CD4-positive, alpha-beta T cell treated with Interferon alpha-2 for 1 hour (primary cell): ENCODE results near the gene LCN2.
A peak's percentile ranks its signal among the peaks of the same experiment; 100 is the strongest.

Source experiments
- DNase-seq, 2 donors: peaks; one replicate each; pipeline ENCODE4 v3.0.0-alpha.2; 2020 to 2022

LCN2 gene

DNA sequence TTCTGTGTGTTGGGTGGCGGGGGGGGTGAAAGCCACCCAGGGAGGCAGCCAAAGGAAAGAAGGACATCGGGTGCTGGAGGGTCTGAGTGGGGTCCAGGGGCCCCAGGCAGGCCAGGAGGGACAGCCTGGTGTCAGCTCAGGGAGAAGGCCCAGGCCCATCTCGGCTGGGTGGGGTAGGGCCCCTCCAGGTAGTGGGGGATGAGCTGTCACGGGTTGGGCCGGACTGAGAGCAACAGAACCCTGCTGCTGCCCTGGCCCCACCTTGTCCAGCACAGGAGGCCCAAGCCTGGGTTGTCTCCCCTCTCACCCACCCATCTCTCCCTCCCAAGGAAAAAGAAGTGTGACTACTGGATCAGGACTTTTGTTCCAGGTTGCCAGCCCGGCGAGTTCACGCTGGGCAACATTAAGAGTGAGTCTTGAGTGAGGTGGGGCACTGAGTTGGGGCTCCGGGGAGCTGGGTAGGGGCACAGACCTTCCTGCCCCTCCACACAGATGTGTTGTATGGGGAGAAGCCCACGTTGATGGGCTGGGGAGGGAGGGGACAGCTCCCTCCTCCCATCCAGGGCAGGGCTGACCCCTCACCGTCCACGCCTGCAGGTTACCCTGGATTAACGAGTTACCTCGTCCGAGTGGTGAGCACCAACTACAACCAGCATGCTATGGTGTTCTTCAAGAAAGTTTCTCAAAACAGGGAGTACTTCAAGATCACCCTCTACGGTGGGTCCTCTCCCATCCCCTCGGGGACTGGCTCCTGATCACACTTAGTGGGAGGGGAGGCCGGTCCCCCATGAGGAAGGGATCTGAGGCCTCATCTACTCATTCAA is 2.3 kb downstream of the LCN2 start:
- no peak for DNase-seq

DNA sequence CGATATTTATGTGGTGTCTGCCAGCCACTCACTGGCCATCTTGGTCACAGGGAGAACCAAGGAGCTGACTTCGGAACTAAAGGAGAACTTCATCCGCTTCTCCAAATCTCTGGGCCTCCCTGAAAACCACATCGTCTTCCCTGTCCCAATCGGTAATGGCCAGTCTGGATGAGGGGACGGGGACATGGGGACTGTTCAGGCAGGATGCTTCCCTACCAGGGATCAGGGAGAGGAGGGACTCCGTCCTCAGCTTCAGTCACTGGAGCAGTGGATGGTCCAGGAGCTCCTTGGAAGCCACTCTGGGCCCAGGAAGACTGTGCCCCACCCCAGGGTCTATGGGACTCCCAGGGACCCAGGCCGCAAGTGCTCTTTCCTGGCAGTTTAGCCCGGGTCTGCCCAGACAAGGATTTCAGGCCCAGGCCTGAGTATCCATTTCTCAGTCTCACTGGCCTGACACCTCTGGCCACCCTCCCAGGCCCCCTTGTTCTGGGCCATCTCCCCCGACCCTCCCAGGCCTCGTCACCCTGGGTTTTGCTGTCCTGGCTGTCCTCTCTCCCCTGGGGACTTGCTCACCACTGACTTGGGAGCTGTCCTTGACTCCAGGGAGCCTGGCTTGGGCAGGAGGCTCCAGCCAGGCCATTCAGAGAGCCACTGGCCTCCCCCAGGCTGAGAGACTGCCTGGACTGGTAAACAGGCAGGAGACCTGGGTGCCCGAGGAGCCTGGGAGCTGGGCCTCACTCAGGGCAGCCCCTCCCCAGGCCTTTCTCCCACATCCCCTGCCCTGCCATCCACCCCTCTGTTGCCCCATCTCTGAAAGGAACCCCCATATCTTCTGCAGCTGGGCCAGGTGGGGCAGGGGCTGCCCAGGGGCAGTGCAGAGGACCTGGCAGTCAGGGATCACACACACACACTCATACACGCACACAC is 3.1 kb downstream of the LCN2 start:
- DNase-seq: no peak

- DNase-seq: no peak
Observed at GRCh38 chr9:128153060-128153946, 4.0 kb downstream of the LCN2 start.

DNA sequence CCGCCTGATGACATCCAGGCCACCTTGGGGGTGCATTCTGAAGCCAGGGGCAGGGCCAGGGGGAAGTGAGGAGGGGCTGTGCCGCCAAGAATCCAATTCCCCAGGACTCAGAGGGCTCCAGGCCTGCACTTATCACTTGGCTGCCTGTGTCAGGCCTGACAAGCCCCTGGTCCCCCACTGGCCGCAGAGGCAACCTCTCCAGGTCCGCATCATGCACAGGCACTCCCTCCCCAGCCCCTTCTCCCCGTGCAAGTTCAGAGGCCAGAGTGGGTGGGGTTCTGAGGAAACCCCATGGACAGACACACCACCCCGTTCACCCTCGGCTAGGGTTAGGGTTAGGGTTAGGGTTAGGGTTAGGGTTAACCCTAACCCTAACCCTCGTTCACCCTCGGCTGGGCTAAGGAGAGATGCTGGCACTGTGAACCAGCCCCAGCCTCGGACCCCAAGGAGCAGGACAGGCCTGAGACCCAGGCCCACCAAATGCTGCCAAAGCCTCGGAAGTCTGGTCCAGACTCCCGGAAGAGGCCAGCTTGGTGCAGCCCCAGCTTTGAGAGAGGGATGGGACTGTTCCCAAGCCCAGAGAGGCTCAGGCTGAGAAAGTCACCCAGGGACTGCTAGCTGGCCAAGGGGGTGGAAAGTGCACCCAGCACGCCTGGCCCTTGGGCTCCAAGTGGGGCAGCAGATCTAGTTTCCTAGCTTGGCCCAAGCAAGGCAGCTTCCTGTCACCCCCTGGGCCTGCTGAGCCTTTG is 4.9 kb downstream of the LCN2 start:
- no peak for DNase-seq

DNA sequence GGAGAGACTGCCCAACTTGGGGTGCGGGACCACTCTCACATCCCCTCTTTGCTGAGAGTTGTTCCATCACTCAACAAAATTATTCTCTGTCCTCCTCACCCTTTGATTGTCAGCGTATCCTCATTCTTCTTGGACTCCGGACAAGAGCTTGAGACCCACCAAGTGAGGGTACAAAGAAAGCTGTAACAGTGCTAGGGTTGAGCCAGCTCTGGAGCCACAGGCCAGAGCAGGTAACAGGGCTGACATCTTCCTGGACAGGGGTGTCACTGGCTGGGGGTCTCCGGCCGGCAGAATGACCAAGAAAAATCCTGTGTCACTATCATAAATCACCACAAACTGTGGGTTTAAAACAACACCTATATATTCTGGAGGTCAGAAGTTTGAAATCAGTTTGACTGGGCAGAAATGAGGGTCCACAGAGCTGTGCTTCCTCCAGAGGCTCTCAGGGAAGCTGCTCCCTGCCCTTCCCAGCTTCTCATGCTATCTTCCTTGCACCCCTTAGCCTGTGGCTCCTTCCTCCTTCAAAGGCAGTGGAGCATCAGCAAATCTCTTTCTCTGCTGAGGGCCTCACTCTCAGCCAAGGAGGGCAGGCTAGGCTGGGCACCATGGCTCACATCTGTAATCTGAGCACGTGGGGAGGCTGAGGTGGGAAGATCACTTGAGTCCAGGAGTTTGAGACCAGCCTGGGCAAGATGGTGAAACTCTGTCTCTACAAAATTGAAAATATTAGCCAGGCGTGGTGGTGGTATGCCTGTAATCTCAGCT is 6.7 kb downstream of the LCN2 start:
- no peak for DNase-seq

DNA sequence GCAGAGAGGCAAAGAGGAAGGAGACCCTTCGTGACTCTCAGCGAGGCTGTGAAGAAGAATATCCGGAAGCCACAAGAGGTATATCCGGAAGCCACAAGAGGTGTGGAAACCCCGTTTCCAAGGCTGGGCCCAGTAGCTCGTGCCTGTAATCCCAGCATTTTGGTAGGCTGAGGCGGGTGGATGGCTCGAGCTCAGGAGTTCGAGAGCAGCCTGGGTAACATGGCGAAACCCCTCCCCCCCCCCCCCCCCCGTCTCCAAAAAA is 10.2 kb downstream of the LCN2 start:
- DNase-seq: peak; percentile 44 to 73

GRCh38 chr9:128159784-128160602 is 10.7 kb downstream of the LCN2 start, which contains the start of gene BBLN:
BBLN (plus strand) TSS chr9:128160265; CDS start chr9:128160408, 143 bp downstream.
- peak; percentile 93 to 94 for DNase-seq

- peak in 1 of 2 donors; percentile 17 for DNase-seq
Observed at GRCh38 chr9:128160603-128160987, 11.3 kb downstream of the LCN2 start.

DNA sequence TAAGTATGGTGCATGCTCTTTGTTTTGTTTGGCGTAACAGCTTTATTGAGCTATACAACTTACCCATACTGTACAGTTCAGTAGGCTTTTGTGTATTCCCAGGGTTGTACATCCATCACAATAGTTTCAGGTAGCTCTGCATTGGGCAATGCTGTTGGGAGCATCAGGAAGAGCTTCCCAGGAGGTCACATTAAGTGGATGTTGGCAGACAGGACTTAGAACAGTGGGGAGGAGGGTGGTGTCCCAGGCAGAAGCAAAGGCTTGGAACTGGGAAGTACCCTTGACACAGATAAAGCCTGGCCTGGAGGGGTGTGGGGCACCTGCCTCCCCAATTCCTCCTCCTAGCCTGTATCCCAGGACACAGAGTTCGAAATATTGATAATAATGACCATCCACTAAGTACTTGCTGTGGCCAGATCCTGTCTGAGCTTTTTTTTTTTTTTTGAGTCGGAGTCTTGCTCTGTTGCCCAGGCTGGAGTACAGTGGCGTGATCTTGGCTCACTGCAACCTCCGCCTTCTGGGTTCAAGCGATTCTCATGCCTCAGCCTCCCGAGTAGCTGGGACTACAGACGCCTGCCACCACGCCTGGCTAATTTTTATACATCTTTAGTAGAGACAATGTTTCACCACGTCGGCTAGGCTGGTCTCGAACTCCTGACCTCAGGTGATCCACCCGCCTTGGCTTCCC is 12.1 kb downstream of the LCN2 start:
- no peak for DNase-seq

DNA sequence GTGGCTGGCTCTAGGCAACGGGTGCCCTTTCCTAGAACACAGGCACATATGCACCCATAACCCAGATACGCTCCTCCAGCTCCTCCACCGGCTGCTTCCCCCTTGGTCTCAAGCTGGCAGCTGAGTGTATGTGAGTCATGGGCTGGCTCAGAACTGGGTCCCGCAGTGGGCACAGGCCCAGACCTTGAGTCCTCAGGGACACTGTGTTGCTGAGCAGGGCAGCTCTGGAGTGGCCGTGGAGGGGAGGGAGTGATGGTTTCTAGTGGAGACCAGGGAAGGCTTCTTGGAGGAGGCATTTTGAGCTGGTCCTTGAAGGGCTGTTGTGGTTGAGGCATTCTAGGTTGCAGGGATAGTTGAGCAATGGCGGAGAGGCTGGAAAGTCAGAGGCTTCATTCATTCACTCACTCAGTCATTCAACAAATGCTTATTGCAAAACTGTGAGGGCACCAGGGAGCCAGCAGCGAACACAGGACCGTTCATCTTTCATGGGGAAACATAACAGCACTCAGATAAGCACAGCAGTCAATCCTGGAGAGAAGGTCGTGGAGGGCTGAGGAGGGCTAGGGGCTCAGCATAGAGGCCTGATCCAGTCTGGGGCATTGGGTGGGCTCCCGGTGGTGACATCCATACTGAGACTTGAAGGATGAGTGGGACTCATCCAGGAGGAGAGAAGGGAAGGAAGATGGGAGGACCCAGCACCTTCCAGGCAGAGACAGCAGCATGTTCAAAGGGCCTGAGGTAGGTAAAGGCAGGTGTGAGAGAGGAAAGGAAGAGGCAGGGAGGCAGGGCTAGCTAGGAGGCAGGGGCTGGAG is 13.2 kb downstream of the LCN2 start:
- no peak for DNase-seq

DNA sequence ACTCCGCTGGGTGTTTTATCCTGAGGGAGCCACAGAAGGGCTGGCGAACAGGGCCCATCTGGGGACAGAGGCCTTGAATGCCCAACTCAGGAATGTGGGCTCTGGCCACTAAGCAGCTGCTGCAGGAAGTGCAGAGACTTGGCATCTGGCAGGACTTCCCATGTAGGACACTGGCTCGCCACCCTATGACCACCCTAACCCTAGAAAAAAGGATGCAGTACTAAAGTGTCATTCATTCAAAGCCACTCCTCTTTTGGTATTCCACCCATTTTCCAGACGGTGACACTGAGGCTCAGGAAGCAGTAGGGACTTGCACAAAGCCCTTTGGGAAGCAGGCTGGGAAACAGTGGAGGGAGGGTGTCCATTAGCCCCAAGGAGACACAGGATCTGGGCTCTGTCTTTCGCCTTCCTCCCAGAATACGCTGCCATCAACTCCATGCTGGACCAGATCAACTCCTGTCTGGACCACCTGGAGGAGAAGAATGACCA is 13.8 kb downstream of the LCN2 start:
- no peak for DNase-seq

DNA sequence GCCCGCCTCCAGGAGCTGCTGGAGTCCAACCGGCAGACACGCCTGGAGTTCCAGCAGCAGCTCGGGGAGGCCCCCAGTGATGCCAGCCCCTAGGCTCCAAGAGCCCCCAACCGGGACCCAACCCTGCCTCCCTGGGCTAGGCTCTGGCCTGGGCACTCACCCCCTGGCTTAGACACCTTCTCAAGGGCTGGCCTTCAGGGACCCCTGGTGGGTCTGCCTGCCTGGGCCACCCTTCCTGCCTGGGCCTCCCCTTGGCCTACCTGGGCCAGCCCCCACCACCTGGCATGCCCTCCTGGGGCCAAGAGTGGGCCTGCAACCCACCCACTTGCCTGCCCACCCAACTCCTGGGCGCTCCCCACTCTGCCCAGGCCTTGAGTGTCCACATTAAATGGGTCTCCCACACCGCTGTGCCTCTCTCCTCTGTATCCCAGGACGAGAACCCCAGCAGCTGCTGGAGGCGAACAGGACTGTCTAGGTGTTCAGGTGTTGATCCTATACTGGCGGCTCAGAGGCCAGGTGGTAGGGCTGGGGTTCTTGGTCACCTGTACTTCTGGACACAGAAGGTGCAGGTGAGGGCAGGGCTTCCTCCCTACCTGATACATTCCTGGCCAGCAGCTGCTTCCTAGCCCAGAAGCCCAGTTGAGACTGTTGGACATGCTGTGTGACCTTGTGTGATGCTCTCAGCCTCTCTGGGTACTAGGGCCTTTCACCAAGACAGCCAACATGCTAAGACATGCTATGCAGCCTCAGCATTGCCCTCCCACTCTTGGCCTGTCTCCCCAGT is 14.5 kb downstream of the LCN2 start:
- DNase-seq: no peak

DNA sequence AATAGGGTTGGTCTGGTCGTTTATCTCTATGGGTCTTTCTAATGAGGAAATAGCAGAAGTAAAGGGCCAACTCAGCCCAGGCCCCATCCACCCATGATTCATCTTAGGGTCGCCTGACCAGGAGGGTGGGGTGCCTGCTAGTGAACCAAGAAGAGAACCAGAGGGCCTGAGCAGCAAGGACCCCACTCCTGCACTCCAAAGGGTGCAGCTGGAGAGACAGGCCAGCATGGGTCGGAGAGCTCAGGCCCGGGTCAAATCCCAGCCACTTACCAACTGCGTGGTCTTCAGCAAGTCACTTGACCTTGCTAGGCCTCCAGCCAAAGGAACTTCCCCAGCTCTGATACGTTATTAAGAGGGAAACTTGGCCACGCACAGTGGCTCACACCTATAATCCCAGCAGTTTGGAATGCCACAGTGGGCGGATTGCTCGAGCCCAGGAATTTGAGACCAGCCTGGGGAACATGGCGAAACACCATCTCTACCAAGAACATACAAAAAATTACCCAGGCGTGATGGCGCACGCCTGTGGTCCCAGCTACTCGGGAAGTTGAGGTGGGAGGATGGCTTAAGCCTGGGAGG is 15.1 kb downstream of the LCN2 start:
- DNase-seq: no peak

GRCh38 chr9:128166169-128166568 is 16.9 kb downstream of the LCN2 start:
- DNase-seq: no peak

- DNase-seq: no peak
Observed at GRCh38 chr9:128167209-128167608, 18.0 kb downstream of the LCN2 start.

- no peak for DNase-seq
Observed at GRCh38 chr9:128168731-128169308, 19.6 kb downstream of the LCN2 start.

DNA sequence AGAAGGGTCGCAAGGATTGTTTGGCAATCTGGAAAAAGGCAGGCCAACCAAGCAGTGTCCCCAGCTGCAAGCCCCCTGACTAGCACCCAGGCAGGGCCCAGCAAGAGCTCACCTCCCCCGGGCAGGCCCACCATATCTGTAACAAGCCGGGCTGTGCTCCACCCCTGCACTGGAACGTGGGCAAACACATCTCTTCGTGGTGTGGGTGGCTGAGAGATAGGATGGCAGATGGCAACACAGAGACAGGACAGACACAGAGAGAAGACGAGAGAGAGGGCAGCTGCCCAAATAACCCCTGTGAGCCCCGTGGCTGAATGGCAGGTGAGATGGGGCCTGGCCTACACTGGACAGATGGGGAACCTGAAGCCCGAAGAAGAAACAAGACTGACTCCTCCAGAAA is 20.2 kb downstream of the LCN2 start:
- no peak for DNase-seq
